GM18861 (cell line): ENCODE results near the gene FRMD4A.
"Not testable (repeated sequence)": the region's sequence is repeated elsewhere in the genome, so short reads cannot be mapped to it uniquely, and the experiment has no call there.

Experiments
- ATAC-seq: cut with Tn5 transposase; IDR thresholded peaks from one replicate; pipeline ENCODE4 v1.9.1; 2021; ENCODE audit not compliant: unreplicated experiment

FRMD4A gene

GRCh38 chr10:13831711-13832141 lies 499.0 kb downstream of the FRMD4A start:
- ATAC-seq, result peak; percentile 69

GRCh38 chr10:13830385-13830784 lies 500.3 kb downstream of the FRMD4A start:
- ATAC-seq, result no peak

GRCh38 chr10:13829790-13830189 lies 500.9 kb downstream of the FRMD4A start:
- no peak for ATAC-seq

- not testable (repeated sequence) for ATAC-seq
Observed at GRCh38 chr10:13828284-13828683, 502.4 kb downstream of the FRMD4A start.

- ATAC-seq, result no peak
Observed at GRCh38 chr10:13827076-13827797, 503.5 kb downstream of the FRMD4A start.

- ATAC-seq, result no peak
Observed at GRCh38 chr10:13823709-13824405, 506.9 kb downstream of the FRMD4A start.

- ATAC-seq, result no peak
Observed at GRCh38 chr10:13823096-13823708, 507.5 kb downstream of the FRMD4A start.

GRCh38 chr10:13822490-13822889 lies 508.2 kb downstream of the FRMD4A start:
- ATAC-seq, result no peak

GRCh38 chr10:13820964-13821337 lies 509.8 kb downstream of the FRMD4A start:
- ATAC-seq, result no peak

GRCh38 chr10:13820119-13820963 lies 510.4 kb downstream of the FRMD4A start:
- ATAC-seq, result no peak

- no peak for ATAC-seq
Observed at GRCh38 chr10:13816195-13816925, 514.4 kb downstream of the FRMD4A start.

GRCh38 chr10:13815756-13816155 lies 515.0 kb downstream of the FRMD4A start:
- no peak for ATAC-seq

- no peak for ATAC-seq
Observed at GRCh38 chr10:13813550-13813949, 517.2 kb downstream of the FRMD4A start.

GRCh38 chr10:13812804-13813203 lies 517.9 kb downstream of the FRMD4A start:
- no peak for ATAC-seq

- ATAC-seq, result no peak
Observed at GRCh38 chr10:13810568-13810967, 520.2 kb downstream of the FRMD4A start.

- ATAC-seq, result no peak
Observed at GRCh38 chr10:13809427-13809826, 521.3 kb downstream of the FRMD4A start.

GRCh38 chr10:13808556-13809391 lies 522.0 kb downstream of the FRMD4A start:
- no peak for ATAC-seq

GRCh38 chr10:13806419-13806818 lies 524.3 kb downstream of the FRMD4A start:
- no peak for ATAC-seq
